Measurements from ENCODE around the gene TRPM1.

TRPM1 gene

DNA sequence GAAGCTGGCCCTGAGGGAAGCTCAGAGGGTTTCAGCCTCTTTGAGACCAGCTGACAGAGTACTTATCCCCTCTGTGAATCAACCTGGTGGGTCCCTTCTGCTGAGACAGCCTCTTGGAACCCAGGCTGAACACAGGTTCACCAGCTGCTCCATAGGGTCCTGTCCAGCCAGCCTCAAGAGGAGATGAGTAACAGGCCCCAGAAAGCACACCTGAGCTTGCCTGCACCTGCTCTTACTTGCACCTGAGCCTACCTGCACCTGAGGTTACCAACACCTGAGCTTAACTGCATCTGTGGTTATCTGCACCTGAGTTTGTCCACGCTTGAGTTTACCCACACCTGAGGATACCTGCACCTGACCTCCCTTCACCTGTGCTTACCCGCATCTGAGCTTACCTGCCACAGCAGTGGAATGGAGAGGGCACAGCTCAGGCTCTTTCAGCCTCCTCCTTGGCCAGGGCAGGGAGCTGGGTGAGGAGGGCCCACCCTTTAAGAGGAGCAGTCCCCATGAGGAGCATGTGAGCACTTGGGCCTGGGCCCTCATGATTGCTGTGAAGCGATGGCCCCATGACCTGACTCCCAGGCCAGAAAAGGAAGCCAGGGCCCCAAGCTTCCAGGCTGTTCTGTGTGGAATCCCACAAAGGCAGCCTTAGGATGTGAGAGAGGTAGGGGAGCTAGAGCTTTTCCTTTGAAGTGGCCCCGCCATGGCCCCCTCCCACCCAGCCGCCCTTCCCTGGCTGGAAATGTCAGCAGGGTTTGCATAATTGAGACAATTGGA lies at the start of gene TRPM1:
Gene TRPM1, minus strand, starts transcription at position 464 of the 777 bp plus-strand sequence. CDS start 20,370 bp downstream, outside the sequence.
- no peak for DNase-seq

DNA sequence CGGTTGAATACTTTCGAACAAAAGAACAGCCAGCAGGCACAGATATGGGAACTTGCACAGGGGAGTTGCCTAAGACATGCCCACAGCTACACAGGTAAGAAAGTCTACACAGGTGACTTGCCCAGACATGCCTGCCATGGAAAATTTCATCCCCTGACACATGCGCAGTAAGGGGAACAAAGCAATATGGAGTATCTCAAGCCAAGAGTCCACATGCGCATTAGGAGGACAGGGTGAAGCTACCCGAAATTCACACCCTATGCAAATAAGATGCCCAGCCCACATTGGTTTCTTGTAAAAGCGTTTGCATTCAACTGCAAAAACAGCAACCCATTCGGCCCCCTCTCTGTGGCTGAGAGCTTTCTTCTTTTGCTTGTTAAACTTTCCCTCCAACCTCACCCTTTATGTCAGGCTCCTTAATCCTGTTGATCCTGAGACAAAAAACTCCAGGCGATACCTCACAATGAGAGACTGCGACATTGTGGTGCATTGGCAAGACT lies 49.3 kb upstream of the TRPM1 start:
- DNase-seq: no peak

DNA sequence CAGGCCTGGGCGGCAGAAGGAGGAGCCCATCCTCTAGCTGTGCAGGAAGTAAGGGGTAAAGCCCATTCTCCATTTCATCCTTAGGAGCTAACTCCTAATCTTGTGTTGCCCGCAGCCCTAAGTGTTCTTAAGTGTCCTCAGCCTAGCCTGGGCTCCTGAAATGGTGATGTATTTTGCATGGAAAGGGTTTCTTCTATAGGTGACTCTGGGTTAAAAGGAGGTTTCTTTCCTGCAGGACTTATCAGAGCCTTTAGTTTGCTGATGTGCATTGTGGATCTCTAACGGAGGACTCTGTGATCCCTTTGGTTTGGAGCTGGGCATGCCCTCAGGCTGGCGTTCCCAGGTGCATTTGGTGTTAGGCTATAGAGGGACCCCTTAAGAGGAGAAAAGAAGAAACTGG lies 48.5 kb upstream of the TRPM1 start:
- no peak for DNase-seq

DNA sequence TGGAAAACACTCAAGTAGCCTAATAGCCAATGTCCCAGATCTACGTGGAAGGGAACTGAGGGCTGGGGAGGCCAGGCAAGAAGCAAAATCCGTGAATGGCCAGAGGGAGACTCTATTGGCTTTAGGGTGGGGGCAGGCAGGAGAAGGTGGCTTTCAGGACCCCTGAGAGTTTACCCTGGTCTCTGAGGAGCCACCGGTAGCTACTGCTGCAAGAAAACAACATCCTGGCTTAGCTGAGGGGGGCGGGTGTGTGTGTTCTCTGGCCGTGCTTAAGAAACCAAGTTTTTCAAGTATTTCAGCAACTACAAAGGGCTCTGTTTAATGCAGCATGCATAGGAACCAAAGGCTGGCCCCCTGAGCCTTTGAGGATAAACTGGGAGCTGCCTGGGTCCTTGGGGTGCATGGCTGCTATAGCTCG lies 47.6 kb upstream of the TRPM1 start:
- no peak for DNase-seq

DNA sequence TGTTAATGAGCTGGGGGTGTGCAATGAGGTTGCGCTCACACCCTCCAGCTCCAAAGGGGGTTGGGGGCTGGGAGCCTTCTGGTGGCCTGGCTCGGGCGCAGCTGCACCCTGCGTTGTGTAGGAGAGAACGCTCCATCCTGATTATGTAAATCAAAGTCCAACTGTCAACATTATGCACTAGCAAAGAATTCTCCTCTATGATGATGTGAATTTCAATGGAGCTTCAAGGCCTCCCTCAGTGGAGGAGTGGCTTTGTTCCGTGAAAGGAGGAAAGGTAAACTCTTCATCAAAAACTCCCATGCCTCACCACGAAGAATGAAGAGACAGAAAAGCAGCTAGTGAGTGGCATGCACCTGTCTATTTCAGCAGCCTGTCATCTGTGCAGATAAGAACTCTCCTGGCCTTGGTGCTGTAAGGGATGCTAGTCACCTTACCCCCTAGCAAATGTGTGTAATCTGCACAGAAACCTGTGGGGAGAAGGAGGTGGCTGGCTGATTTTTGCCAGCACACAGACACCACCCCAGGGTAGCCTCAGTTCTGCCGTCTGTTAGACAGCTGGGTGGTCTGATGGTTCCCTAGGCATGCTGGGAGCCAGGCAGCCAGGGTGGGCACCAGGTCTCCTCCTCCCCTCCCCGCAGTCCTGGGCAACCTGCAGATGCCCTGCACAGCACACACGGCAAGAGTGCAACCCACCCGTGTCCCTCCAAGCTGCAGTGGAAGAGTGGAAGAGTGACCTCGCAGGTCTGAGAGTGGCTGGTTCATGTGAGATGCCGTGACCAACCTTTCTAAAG lies 47.0 kb upstream of the TRPM1 start:
- no peak for DNase-seq

DNA sequence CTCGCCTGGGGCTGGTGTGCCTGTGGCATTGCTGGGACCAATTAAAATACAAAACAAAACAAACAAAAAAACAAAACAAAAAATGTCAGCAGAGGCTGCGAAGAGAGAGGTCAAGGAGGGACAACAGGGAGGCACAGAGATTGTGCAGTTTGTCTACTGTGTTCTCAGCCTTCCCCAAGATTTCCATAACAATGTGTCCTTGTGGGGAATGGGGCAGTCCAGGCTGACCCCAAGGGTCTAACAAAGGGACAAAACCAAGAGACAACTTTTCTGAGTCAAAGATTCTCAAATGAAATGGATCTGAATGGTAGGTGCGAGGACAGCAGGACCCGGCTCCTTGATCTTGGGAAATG lies 46.4 kb upstream of the TRPM1 start:
- no peak for DNase-seq

DNA sequence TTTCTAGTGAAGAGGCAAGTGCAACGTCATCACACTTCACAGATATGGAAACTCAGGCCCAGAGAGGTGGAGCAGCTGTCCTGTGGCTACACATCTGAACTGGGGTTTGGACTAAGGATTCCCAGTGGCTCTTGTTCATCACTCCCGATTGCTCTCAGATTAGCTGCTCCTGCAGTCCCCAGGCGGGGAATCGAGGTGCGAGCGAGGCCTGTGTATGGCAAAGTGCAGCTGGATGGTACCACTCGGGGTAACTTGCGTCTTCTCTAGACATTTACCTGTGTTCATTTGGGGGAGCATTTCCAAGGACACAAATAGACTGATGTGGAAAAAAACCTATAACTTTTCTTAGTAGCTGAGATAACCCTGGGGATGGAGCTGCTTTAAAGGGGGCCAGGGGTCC lies 45.9 kb upstream of the TRPM1 start:
- DNase-seq: no peak

DNA sequence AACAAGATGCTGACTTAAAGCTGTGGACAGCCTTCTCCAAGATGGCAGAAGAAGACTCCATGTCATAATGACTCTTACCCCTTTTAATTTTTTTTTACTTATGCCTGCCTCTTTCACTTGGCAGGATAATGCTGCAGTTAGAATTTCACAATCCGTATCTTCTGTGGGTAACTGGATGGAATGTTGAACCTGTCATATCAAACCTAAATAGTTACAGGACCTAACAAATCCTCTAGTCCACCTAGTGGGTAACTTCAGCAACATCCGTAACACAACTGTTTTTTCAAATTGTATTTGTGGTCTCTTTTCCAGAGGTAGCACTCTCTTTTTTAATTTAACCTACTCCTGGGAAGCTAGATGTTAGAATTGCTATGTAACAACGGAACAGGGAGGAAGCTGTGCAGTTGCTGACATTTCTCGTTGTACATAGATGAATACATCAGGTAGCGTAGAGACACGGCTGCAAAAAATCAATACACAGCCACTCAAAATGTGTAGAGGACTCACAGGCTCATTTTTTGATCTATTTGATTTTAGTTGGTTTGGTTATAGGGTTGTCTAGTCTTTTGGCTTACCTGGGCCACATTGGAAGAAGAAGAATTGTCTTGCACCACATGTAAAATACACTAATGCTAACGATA lies 43.9 kb upstream of the TRPM1 start:
- DNase-seq: no peak

DNA sequence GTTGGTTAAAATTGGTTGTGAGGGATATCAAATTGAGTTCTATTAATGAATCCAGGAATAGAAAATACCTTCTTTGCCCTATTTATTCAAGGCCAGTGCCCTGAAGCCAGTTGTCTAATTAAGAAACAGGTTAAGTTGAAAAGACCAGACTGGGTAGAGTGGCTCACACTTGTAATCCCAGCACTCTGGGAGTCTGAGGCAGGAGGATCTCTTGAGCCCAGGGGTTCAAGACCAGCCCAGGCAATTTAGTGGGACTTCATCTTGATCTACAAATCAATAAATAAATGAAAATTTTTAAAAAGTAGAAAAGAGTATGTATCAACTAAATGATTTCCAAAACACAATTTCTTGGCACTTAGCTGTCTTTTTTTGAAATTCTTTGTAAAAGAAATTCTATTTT lies 40.3 kb upstream of the TRPM1 start:
- no peak for DNase-seq

DNA sequence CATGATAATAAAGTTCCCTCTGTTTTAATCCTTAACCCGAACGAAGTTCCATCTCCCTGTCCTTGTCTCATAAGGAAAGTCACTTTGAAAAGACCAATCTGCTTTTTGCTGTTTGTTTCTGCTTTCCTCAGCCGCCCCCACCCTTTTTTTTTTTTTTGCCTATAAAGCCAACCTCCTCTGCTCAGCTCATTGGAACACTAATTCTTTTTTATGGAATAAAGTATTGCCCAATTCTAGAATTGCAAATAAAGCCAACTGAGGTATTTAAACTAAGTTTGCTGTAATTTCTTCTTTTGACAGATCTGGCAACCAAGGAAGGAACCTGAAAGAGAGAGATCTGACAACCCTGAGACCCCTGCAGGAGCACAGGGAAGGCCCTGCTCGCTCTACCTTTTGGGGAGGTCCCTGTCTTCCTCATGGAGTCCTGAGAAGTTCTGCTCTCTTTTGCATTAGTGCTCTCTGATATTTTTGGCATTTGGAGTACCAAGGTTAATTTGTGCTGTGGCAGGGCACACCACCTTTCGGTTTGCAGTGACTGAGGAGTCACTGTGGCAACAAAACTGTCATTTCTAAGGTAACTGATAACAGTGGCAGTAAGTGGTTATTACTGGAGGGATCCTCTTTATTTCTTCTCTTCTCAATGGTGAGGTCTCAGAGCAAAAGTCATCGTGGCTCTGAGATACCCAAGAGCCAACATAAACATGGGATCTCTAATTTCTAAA lies 35.2 kb upstream of the TRPM1 start:
- DNase-seq: no peak

DNA sequence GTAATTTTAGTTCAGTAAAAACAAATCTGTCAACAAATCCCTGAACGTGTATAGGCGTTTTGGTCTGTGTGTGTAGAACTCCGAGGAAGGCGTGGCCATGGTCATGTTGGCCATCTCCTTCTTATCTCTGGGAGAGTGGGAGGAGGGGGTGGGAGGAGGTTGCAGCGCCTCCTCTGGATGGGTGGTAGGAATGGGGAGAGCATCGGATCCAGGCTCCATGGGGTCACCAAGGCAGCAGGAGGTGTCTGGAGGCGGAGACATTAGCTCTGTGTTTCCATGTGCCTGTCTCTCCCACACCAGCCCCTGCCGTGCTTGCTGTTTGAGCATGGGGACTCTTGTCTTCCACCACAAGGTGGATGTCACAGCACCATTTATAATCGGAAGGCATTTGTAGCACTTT lies 34.5 kb upstream of the TRPM1 start:
- no peak for DNase-seq

DNA sequence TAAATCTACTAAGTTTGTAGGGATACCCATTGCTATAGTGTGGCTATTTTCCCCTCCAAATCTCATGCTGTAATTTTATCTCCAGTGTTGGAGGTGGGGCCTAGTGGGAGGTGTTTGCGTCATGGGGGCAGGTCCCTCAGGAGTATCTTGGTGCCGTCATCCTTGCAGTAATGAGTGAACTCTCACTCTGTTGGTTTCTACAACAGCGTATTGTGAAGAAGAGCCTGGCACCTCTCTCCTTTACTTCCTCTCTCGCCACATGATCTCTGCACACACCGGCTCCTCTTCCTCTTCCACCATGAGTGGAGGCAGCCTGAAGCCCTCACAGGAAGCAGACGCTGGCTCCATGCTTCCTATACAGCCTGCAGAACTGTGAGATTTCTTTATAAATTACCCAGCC lies 34.0 kb upstream of the TRPM1 start:
- no peak for DNase-seq

DNA sequence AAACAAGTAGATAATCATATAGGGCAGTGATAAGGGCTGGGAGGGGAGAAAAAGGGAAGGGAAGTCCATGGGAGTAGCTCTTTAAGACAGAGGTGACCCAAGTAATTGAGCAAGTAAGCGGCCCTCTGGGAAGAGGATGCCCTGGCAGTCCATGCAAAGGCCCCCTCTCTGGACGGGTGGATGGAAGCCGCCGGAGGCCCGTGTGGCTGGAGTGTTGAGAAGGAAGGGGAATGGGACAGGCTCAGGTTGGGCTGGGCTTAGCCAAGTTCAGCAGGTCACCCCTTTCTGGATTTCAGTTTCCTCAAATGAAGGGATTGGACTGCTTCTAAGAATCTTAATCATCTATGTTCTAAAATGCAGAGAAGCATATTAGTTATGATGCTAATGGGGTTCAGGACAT lies 32.4 kb upstream of the TRPM1 start:
- no peak for DNase-seq

DNA sequence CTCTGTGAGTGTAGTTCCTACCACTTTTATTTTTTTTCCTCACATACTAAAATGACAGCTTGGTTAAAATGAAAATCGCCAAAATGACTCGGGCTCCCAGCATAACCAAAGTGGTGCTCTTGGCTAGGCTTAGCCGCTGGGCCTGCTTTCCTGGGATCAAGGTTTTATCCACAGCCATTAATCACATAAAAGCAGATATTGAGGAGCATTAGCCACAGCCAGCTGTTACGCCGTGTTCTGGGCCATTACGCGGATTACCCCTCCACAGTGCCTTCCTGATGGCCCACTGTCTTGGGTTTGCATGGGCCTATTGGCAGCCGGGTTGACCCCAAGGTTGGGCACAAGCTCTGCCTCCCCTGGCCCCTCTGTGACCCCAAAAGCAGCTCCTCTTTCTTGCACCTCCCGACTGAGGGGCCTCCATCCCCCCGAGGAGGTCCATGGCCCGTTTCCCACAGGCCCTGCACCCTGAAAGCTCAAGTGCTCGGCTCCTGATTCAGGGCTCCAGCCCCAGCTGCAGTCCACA lies 30.4 kb upstream of the TRPM1 start:
- no peak for DNase-seq

DNA sequence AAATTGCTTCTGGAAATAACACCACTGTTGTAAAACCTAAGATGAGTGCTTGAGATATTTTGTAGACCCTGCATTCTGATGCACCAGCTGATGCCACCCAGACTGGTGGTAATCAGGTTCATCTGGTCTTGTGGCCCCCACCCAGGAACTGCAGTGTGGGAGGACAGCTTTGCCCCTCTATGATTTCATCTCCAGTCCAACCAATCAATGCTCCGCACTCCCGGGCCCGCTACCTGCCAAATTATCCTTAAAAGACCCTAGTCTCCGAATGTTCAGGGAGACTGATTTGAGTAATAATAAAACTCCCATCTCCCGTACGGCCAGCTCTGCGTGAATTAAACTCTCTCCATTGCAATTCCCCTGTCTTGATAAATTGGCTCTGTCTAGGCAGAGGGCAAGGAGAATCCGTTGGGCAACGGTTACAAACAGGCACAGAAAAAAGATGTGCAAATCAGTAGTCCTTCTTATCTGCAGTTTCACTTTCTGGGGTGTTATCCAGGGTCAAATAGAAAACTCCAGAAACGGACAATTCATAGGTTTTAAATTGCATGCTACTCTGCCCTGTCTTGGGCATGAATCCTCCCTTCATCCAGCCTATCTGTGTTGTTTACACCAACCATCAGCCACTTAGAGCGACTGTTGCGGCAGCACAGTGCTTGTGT lies 29.2 kb upstream of the TRPM1 start:
- DNase-seq: no peak

DNA sequence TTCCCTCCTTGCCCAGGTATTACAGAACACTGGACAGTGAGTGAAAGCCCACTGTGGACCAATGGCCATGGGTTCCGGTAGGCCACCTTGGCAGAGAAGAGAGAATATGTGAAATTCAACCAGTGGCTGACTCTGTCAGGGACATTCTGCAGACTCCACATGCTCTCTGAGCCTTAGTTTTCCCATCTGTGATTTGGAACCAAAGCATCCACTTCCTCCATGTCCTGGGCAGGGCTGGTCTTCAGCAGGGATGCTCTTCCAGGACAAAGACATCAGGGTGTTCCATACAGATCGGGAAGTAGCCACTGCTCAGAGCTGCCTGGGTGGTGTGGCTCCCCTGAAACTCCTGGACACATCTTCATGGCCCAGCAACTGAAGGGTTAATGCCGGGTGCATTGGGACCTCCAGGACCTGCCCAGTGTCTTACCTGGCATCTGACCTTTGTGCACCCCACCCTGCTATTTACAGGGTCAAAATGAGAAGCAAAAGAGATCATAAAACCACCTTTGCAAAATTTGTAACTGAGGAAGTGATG lies 28.3 kb upstream of the TRPM1 start:
- DNase-seq: no peak

DNA sequence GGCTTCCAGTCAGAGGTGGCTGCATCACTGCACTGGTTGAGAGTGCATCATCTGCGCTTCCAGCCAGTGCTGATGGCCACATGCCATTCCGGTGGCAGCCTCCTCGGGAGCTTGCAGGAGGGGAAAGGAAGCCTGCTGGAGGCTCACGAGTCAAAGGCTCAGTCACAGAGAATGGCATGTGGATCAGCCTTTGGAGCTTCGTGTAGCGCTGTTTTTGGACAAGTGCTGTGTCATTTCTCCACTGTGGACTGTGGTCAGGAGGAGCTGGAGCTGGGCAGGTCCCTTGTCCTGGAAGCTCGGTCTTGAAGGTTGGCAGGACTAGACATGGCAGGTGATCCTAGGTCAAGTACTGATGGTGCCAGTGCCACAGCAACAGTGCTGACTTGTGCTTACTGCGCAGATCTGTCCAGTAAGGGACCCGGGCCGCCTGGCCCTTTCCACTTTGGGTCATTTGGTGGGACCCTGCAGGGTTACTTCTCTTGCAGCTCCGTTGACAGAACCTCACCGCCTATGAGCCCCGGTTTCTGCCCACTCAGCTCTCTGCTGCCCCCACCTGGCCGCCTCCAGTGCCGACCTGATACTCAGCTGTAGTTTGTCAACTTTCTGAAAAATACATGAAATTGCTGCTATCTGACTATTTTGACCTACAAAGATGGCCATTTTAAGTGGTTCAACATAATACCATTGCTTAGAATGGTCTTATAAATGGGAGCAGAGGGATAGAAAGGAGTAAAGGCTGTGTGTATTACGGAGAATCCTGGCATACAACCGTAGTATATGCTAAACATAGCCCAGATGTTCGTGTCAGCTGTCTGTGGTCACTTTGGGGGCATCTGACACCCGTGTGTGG lies 27.6 kb upstream of the TRPM1 start:
- peak; percentile 14 to 24 for DNase-seq

DNA sequence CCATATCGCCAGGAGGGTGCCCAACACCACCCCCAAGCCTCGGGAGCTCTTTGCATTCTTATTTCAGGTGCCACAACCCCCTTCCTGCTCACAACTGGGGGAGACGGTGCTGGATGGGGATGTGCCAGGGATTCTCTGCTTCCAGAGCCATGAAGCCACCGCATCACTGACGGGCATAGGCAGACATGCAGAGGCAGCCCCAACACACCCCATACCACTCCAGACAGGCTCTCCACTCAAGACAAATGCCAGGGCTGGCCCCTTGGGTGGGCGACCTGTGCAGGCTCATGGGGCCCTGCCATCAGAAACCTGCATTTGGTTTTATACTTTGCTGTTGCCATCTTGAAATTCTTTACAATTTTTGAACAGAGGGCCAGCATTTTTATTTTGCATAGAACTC lies 27.0 kb upstream of the TRPM1 start:
- no peak for DNase-seq

DNA sequence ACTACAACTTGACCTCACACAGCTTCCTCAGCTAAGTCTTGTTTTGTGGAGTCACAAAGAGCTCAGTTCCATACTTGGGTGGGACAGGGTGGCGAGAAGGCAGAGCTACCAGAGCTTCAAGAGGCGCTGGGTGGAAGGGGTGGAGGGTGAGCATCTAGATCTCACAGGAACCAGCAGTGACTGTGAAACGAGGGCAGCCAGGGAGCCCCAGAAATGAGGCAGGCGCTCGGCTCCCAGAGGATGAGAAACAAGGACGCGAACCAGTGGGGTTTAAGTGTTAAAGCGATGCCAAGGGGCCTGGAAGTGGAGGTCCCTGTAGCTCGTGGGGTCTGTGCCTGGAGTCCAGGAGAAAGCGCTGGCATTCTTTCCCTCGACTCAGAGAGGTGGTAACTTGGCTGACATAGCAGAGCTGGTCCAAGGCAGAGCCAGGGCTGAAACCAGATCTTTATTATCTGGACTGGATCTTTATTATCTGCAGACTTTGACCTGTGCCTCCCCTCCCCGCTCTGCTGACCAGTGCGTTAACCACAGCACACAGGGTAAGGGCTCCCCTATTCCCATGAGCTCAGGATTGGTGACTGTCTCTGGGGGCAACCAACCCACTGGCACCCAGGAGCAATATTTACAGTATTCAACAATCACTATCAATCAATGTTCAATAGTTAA lies 26.2 kb upstream of the TRPM1 start:
- DNase-seq: no peak

DNA sequence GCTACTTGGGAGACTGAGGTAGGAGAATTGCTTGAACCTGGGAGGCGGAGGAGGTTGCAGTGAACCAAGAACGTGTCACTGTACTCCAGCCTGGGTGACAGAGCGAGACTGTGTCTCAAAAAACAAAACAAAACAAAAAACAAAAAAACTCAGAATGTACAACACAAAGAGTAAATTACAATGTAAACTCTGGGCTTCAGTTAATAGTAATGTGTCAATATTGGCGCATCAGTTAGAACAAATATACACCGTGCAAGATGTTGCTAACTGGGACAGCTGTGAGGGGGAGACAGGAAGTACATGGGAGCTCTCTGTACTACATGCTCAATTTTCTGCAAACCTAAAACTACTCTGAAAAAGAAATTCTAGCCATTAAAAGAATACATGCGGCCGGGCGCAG lies 23.5 kb upstream of the TRPM1 start:
- DNase-seq: no peak

All from SHP77 (cell line).